CD4-positive, CD25-positive, alpha-beta regulatory T cell (primary cell): ENCODE data around the gene OR10G7. TPM values are rescaled to one million over a fixed set of nuclear protein-coding genes. Genes with fewer than 3 reads are reported as not detected.
"Not testable (repeated sequence)": the region's sequence is repeated elsewhere in the genome, so short reads cannot be mapped to it uniquely, and the experiment has no call there.

ENCODE experiments used
- ATAC-seq, 2 donors: fragments of 150-1000 bp; cut with Tn5 transposase; one replicate each; pipeline ENCODE4 v1.10.0; 2021; ENCODE audit warnings: low read depth in 2 of 2, moderate number of reproducible peaks in 2 of 2, moderate library complexity in 1 of 2
- DNase-seq, 3 donors: peaks; one replicate each; pipeline versions ENCODE4 v3.0.0 to v3.0.0-alpha.2; 2012 to 2022; ENCODE audit warnings: mixed read lengths in 1 of 3
- H3K27ac ChIP-seq: one replicate; pipeline ENCODE4 v1.7.0; 2013; ENCODE audit warnings: mild to moderate bottlenecking, low read length; ENCODE audit not compliant: insufficient read depth, poor library complexity, severe bottlenecking
- H3K27me3 ChIP-seq: one replicate; pipeline ENCODE4 v1.7.0; 2013; ENCODE audit warnings: low read length; ENCODE audit not compliant: control insufficient read depth, insufficient read depth
- H3K36me3 ChIP-seq: one replicate; pipeline ENCODE4 v1.7.0; 2013; ENCODE audit warnings: mild to moderate bottlenecking, low read length, moderate library complexity; ENCODE audit not compliant: control insufficient read depth, insufficient read depth
- H3K4me1 ChIP-seq: 2 replicates; pipeline ENCODE4 v1.7.0; 2013; ENCODE audit warnings: mild to moderate bottlenecking, low read length; ENCODE audit not compliant: insufficient read depth, control insufficient read depth, poor library complexity, severe bottlenecking
- H3K4me3 ChIP-seq: one replicate; pipeline ENCODE4 v1.7.0; 2013; ENCODE audit warnings: low read depth, mild to moderate bottlenecking, low read length, moderate library complexity
- H3K9me3 ChIP-seq, 2 experiments: 1 replicate in 1 of 2; 2 replicates in 1 of 2; pipeline ENCODE4 v1.7.0; 2013; ENCODE audit warnings: low read length in 2 of 2, mild to moderate bottlenecking in 1 of 2, moderate library complexity in 1 of 2; ENCODE audit not compliant: control insufficient read depth in 2 of 2
- H3K27ac Mint-ChIP-seq, 3 donors: one replicate each; pipeline ENCODE4 v1.8.0; 2020 to 2022; ENCODE audit warnings: mild to moderate bottlenecking in 3 of 3, mixed read lengths in 3 of 3, moderate library complexity in 2 of 3
- H3K27me3 Mint-ChIP-seq: one replicate; pipeline ENCODE4 v1.8.0; 2022; ENCODE audit warnings: mild to moderate bottlenecking, mixed read lengths
- H3K36me3 Mint-ChIP-seq: one replicate; pipeline ENCODE4 v1.8.0; 2020; ENCODE audit warnings: mixed read lengths
- H3K4me1 Mint-ChIP-seq, 4 donors: one replicate each; pipeline ENCODE4 v1.8.0; 2020 to 2022; ENCODE audit warnings: mixed read lengths in 4 of 4, mild to moderate bottlenecking in 1 of 4
- H3K4me3 Mint-ChIP-seq, 4 donors: one replicate each; pipeline ENCODE4 v1.8.0; 2020 to 2022; ENCODE audit warnings: mild to moderate bottlenecking in 4 of 4, mixed read lengths in 4 of 4, moderate library complexity in 3 of 4
- H3K9me3 Mint-ChIP-seq, 7 donors: one replicate each; pipeline ENCODE4 v1.8.0; 2020 to 2022; ENCODE audit warnings: mixed read lengths in 7 of 7, mild to moderate bottlenecking in 3 of 7, moderate library complexity in 2 of 7
- polyA plus RNA-seq, 4 donors: library from polyadenylated mRNA; unstranded; fragments of 300-500 nt; fragmentation: Illumina TruSeq; gene quantifications; one replicate each; pipeline ENCODE4 v1.2.3, GENCODE V29; 2021
- total RNA-seq: library from RNA; stranded (reverse); gene quantifications from one replicate; pipeline ENCODE4 v1.2.3, GENCODE V29; 2022

Gene OR10G7
- total and polyA plus RNA-seq, 5 donors from 2014 or later, result not detected

GRCh38 chr11:124036666-124037065, 4.5 kb downstream of the OR10G7 start:
- no peak overlapping the region for H3K27ac Mint-ChIP-seq
- DNase-seq, result no peak
- H3K27me3 ChIP-seq, result no peaks in the 10 kb centered on the region
- H3K36me3 ChIP-seq, result no peaks in the 10 kb centered on the region
- H3K4me3 ChIP-seq, result no peak overlapping the region
- peaks cover 0 to 5% (median 0%) of the 10 kb centered on the region in 7 donors for H3K9me3 Mint-ChIP-seq
- ATAC-seq, result no peak
- no peaks in the 10 kb centered on the region for H3K4me1 ChIP-seq
- no peak overlapping the region for H3K27ac ChIP-seq
- no peaks in the 10 kb centered on the region for H3K27me3 Mint-ChIP-seq
- H3K36me3 Mint-ChIP-seq, result no peaks in the 10 kb centered on the region
- H3K4me1 Mint-ChIP-seq, result no peaks in the 10 kb centered on the region
- H3K4me3 Mint-ChIP-seq, result no peak overlapping the region
- no peaks in the 10 kb centered on the region for H3K9me3 ChIP-seq

GRCh38 chr11:124026498-124026897, 14.6 kb downstream of the OR10G7 start, which contains the start of gene OR10G8:
OR10G8 (plus strand) TSS chr11:124026798; CDS start chr11:124029623, 2,825 bp downstream.
- H3K9me3 ChIP-seq, result no peaks in the 10 kb centered on the region
- H3K27ac ChIP-seq, result no peak within 1 kb of the TSS
- H3K9me3 Mint-ChIP-seq, result peaks cover 0 to 1% (median 0%) of the 10 kb centered on the region in 7 donors
- ATAC-seq (no peak), DNase-seq (no peak)
- no peaks in the 10 kb centered on the region for H3K36me3 Mint-ChIP-seq
- H3K36me3 ChIP-seq, result no peaks in the 10 kb centered on the region
- no peak within 1 kb of the TSS for H3K4me3 ChIP-seq
- no peaks in the 10 kb centered on the region for H3K27me3 Mint-ChIP-seq
- no peak within 1 kb of the TSS for H3K4me3 Mint-ChIP-seq
- no peak within 1 kb of the TSS for H3K27ac Mint-ChIP-seq
- H3K4me1 ChIP-seq, result no peaks in the 10 kb centered on the region
- no peaks in the 10 kb centered on the region for H3K27me3 ChIP-seq
- no peaks in the 10 kb centered on the region for H3K4me1 Mint-ChIP-seq

- H3K27me3 Mint-ChIP-seq, H3K9me3 Mint-ChIP-seq, H3K4me1 Mint-ChIP-seq, H3K27ac Mint-ChIP-seq, H3K36me3 Mint-ChIP-seq, H3K36me3 ChIP-seq, ATAC-seq, H3K27ac ChIP-seq, H3K4me3 ChIP-seq, DNase-seq, H3K27me3 ChIP-seq, H3K4me3 Mint-ChIP-seq, H3K9me3 ChIP-seq, H3K4me1 ChIP-seq: not testable (repeated sequence)
These were observed 25.3 kb downstream of the OR10G7 start for GRCh38 chr11:124015837-124016236.

GRCh38 chr11:124012697-124013096, 28.4 kb downstream of the OR10G7 start, which contains the start of gene OR10G4:
OR10G4 (plus strand) TSS chr11:124012997; CDS start chr11:124015575, 2,578 bp downstream.
- H3K27me3 Mint-ChIP-seq, result no peaks in the 10 kb centered on the region
- H3K27ac Mint-ChIP-seq, result no peak within 1 kb of the TSS
- H3K4me3 Mint-ChIP-seq, result no peak within 1 kb of the TSS
- ATAC-seq, result no peak
- DNase-seq, result no peak
- H3K27ac ChIP-seq, result no peak within 1 kb of the TSS
- no peaks in the 10 kb centered on the region for H3K4me1 Mint-ChIP-seq
- H3K4me1 ChIP-seq, result no peaks in the 10 kb centered on the region
- no peaks in the 10 kb centered on the region for H3K27me3 ChIP-seq
- no peaks in the 10 kb centered on the region for H3K9me3 Mint-ChIP-seq
- H3K36me3 ChIP-seq, result no peaks in the 10 kb centered on the region
- H3K36me3 Mint-ChIP-seq, result no peaks in the 10 kb centered on the region
- no peak within 1 kb of the TSS for H3K4me3 ChIP-seq
- H3K9me3 ChIP-seq, result no peaks in the 10 kb centered on the region

- no peaks in the 10 kb centered on the region for H3K27me3 ChIP-seq
- Mint-ChIP-seq H3K4me3 (no peak within 1 kb of the TSS), H3K9me3 (peaks cover 0 to 2% (median 0%) of the 10 kb centered on the region in 7 donors), H3K36me3 (no peaks in the 10 kb centered on the region), H3K27me3 (no peaks in the 10 kb centered on the region), H3K4me1 (no peaks in the 10 kb centered on the region), H3K27ac (no peak within 1 kb of the TSS)
- H3K4me3 ChIP-seq, result no peak within 1 kb of the TSS
- H3K4me1 ChIP-seq, result no peaks in the 10 kb centered on the region
- ATAC-seq (no peak), DNase-seq (no peak)
- no peaks in the 10 kb centered on the region for H3K9me3 ChIP-seq
- no peaks in the 10 kb centered on the region for H3K36me3 ChIP-seq
- H3K27ac ChIP-seq, result no peak within 1 kb of the TSS
These were observed 46.0 kb downstream of the OR10G7 start, which contains the start of gene OR10G6 for GRCh38 chr11:123995119-123995518. OR10G6 (minus strand) TSS chr11:123995161; CDS start chr11:123995161, 0 bp downstream.

Other genes starting within 250 kb of the OR10G7 start
- gene OR6M1, start 235.0 kb downstream of the OR10G7 start, total RNA-seq, result not detected
- gene OR6M1, start 235.0 kb downstream of the OR10G7 start, polyA plus RNA-seq, result not detected
- not detected for gene TMEM225, start 155.7 kb downstream of the OR10G7 start, total RNA-seq
- gene TMEM225, start 155.7 kb downstream of the OR10G7 start, polyA plus RNA-seq, result not detected
- not detected for gene OR8D4, start 139.2 kb downstream of the OR10G7 start, total RNA-seq
- gene OR8D4, start 139.2 kb downstream of the OR10G7 start, polyA plus RNA-seq, result not detected
- gene OR4D5, start 101.7 kb downstream of the OR10G7 start, total RNA-seq, result not detected
- gene OR4D5, start 101.7 kb downstream of the OR10G7 start, polyA plus RNA-seq, result not detected
- not detected for gene OR6T1, start 97.5 kb downstream of the OR10G7 start, total RNA-seq
- not detected for gene OR6T1, start 97.5 kb downstream of the OR10G7 start, polyA plus RNA-seq
- gene OR10S1, start 63.5 kb downstream of the OR10G7 start, total RNA-seq, result not detected
- not detected for gene OR10S1, start 63.5 kb downstream of the OR10G7 start, polyA plus RNA-seq
- gene OR10G6, start 46.2 kb downstream of the OR10G7 start, total RNA-seq, result not detected
- not detected for gene OR10G6, start 46.2 kb downstream of the OR10G7 start, polyA plus RNA-seq
- gene OR10G4, start 28.3 kb downstream of the OR10G7 start, total RNA-seq, result not detected
- not detected for gene OR10G4, start 28.3 kb downstream of the OR10G7 start, polyA plus RNA-seq
- not detected for gene OR10G9, start 18.3 kb downstream of the OR10G7 start, total RNA-seq
- not detected for gene OR10G9, start 18.3 kb downstream of the OR10G7 start, polyA plus RNA-seq
- not detected for gene OR10G8, start 14.5 kb downstream of the OR10G7 start, total RNA-seq
- gene OR10G8, start 14.5 kb downstream of the OR10G7 start, polyA plus RNA-seq, result not detected
- 6.9 TPM for gene VWA5A, start 74.1 kb upstream of the OR10G7 start, total RNA-seq
- 10 to 100 TPM; 16.6 to 24.5 (median 19.0) TPM for gene VWA5A, start 74.1 kb upstream of the OR10G7 start, polyA plus RNA-seq
- gene OR10D3, start 142.0 kb upstream of the OR10G7 start, total RNA-seq, result not detected
- gene OR10D3, start 142.0 kb upstream of the OR10G7 start, polyA plus RNA-seq, result not detected
- gene OR8G1, start 199.8 kb upstream of the OR10G7 start, total RNA-seq, result not detected
- not detected for gene OR8G1, start 199.8 kb upstream of the OR10G7 start, polyA plus RNA-seq
- gene OR8G5, start 215.1 kb upstream of the OR10G7 start, total RNA-seq, result not detected
- not detected for gene OR8G5, start 215.1 kb upstream of the OR10G7 start, polyA plus RNA-seq